Measurements from ENCODE around the gene CD6. TPM values are rescaled to one million over a fixed set of nuclear protein-coding genes. Genes with fewer than 3 reads are reported as not detected.
A peak's percentile ranks its signal among the peaks of the same experiment; 100 is the strongest.

CD6 gene
- total and polyA plus RNA-seq, 9 donors, result 0.42 to 3.4 (median 0.69) TPM

- no peak for DNase-seq
- no peak for TF ChIP-seq POLR2A (IDR thresholded peaks at IDR 0.05)
- H3K4me3 ChIP-seq, result no peak overlapping the region
- H3K4me1 ChIP-seq (ENCODE audit: insufficient read depth), result no peaks in the 10 kb centered on the region
- H3K9me3 ChIP-seq, result no peaks in the 10 kb centered on the region
- intact Hi-C loops (cut with DNase I), result no loop called here
- 90 to 93% (median 90%) methylated on average over 4 of the region's 4 CpGs for WGBS, 3 donors
- H3K27ac ChIP-seq, result no peak overlapping the region
- no peaks in the 10 kb centered on the region for H3K27me3 ChIP-seq
- no peaks in the 10 kb centered on the region for H3K36me3 ChIP-seq
These were observed 20.0 kb downstream of the CD6 start for GRCh38 chr11:60991457-60991856.

GRCh38 chr11:60992842-60993409, 21.4 kb downstream of the CD6 start:
- WGBS, 3 donors, result 12 to 20% (median 15%) methylated on average over 5 of the region's 5 CpGs
- H3K4me1 ChIP-seq (ENCODE audit: insufficient read depth), result no peaks in the 10 kb centered on the region
- TF ChIP-seq EP300 (IDR thresholded peaks at IDR 0.05), result no peak
- H3K27ac ChIP-seq, result no peak overlapping the region
- no peaks in the 10 kb centered on the region for H3K27me3 ChIP-seq
- DNase-seq, result peak in 3 of 5 donors; percentile 39 to 62 (median 44)
- intact Hi-C loops (cut with DNase I), result no loop called here
- no peaks in the 10 kb centered on the region for H3K9me3 ChIP-seq
- no peak overlapping the region for H3K4me3 ChIP-seq
- no peaks in the 10 kb centered on the region for H3K36me3 ChIP-seq

GRCh38 chr11:60993615-60994014, 22.1 kb downstream of the CD6 start:
- 41 to 52% (median 49%) methylated on average over 7 of the region's 7 CpGs for WGBS, 3 donors
- intact Hi-C loops (cut with DNase I), result no loop called here
- TF ChIP-seq POLR2A (IDR thresholded peaks at IDR 0.05) (no peak), CTCF (IDR thresholded peaks at IDR 0.05) (no peak), EP300 (IDR thresholded peaks at IDR 0.05) (no peak)
- Histone ChIP-seq H3K4me1 (ENCODE audit: insufficient read depth) (no peaks in the 10 kb centered on the region), H3K27me3 (no peaks in the 10 kb centered on the region), H3K4me3 (no peak overlapping the region), H3K36me3 (no peaks in the 10 kb centered on the region), H3K27ac (no peak overlapping the region), H3K9me3 (no peaks in the 10 kb centered on the region)
- no peak for DNase-seq

- H3K4me3 ChIP-seq, result no peak overlapping the region
- no peak for DNase-seq
- no peaks in the 10 kb centered on the region for H3K9me3 ChIP-seq
- H3K27ac ChIP-seq, result no peak overlapping the region
- 40 to 54% (median 48%) methylated on average over 7 of the region's 7 CpGs for WGBS, 3 donors
- intact Hi-C loops (cut with DNase I), result no loop called here
- H3K27me3 ChIP-seq, result no peaks in the 10 kb centered on the region
- H3K4me1 ChIP-seq (ENCODE audit: insufficient read depth), result no peaks in the 10 kb centered on the region
- TF ChIP-seq EP300 (IDR thresholded peaks at IDR 0.05), result no peak
- H3K36me3 ChIP-seq, result no peaks in the 10 kb centered on the region
These were observed 23.1 kb downstream of the CD6 start for GRCh38 chr11:60994541-60995080.

GRCh38 chr11:60995798-60996197, 24.3 kb downstream of the CD6 start:
- Histone ChIP-seq H3K27me3 (no peaks in the 10 kb centered on the region), H3K36me3 (no peaks in the 10 kb centered on the region), H3K4me1 (ENCODE audit: insufficient read depth) (no peaks in the 10 kb centered on the region), H3K27ac (no peak overlapping the region), H3K9me3 (no peaks in the 10 kb centered on the region), H3K4me3 (no peak overlapping the region)
- TF ChIP-seq EP300 (IDR thresholded peaks at IDR 0.05) (no peak), POLR2A (IDR thresholded peaks at IDR 0.05) (no peak), CTCF (IDR thresholded peaks at IDR 0.05) (no peak)
- intact Hi-C loops (cut with DNase I), result no loop called here
- 39 to 47% (median 40%) methylated on average over 7 of the region's 7 CpGs for WGBS, 3 donors
- no peak for DNase-seq

- Histone ChIP-seq H3K4me1 (ENCODE audit: insufficient read depth) (no peaks in the 10 kb centered on the region), H3K9me3 (no peaks in the 10 kb centered on the region), H3K27ac (no peak overlapping the region), H3K27me3 (no peaks in the 10 kb centered on the region), H3K4me3 (no peak overlapping the region), H3K36me3 (no peaks in the 10 kb centered on the region)
- intact Hi-C loops (cut with DNase I), result no loop called here
- 78 to 88% (median 81%) methylated on average over 13 of the region's 13 CpGs for WGBS, 3 donors
- no peak for DNase-seq
- TF ChIP-seq POLR2A (IDR thresholded peaks at IDR 0.05), result no peak
- TF ChIP-seq CTCF (IDR thresholded peaks at IDR 0.05), result no peak
- no peak for TF ChIP-seq EP300 (IDR thresholded peaks at IDR 0.05)
These were observed 25.1 kb downstream of the CD6 start for GRCh38 chr11:60996381-60997138.

All from ovary (tissue), 9 donors.